ENCODE results near the gene CFAP46.

The CFAP46 gene

GRCh38 chr10:132850246-132850645, 92.1 kb downstream of the CFAP46 start:
- WGBS, result 90% methylated on average over 15 of the region's 15 CpGs
- Histone ChIP-seq H3K23ac (ENCODE audit: low read length in 2 of 2) (no peak overlapping the region), H3K9me3 (ENCODE audit: control insufficient read depth, low read length) (peaks cover 6% of the 10 kb centered on the region)

GRCh38 chr10:132849546-132850031, 92.8 kb downstream of the CFAP46 start:
- Histone ChIP-seq H3K9me3 (ENCODE audit: control insufficient read depth, low read length) (peaks cover 6% of the 10 kb centered on the region), H3K4me2 (ENCODE audit: low read length, poor library complexity, severe bottlenecking) (no peak overlapping the region), H4K91ac (ENCODE audit: low read length) (no peak overlapping the region), H3K27me3 (ENCODE audit: control insufficient read depth in 1 of 2, insufficient read depth in 1 of 2, low read length in 2 of 2) (peaks cover 0 to 31% of the 10 kb centered on the region in 2 experiments), H3K14ac (ENCODE audit: low read length in 2 of 2) (no peak overlapping the region), H2AFZ (ENCODE audit: low read depth, low read length) (no peak overlapping the region), H3K36me3 (ENCODE audit: control insufficient read depth in 1 of 2, insufficient read depth in 2 of 2, low read depth in 1 of 2, low read length in 2 of 2) (no peaks in the 10 kb centered on the region), H2BK12ac (ENCODE audit: low read length in 2 of 2) (no peak overlapping the region), H2BK120ac (ENCODE audit: low read depth, low read length) (no peak overlapping the region), H3K79me1 (replicated peaks; ENCODE audit: low read length, poor library complexity, severe bottlenecking) (no peaks in the 10 kb centered on the region), H3K4ac (ENCODE audit: low read depth in 1 of 2, low read length in 2 of 2) (no peak overlapping the region), H3K4me3 (ENCODE audit: insufficient read depth in 1 of 2, low read depth in 1 of 2, low read length in 2 of 2) (no peak overlapping the region), H2AK5ac (ENCODE audit: low read length, severe bottlenecking) (no peak overlapping the region), H2BK5ac (ENCODE audit: low read depth, low read length, poor library complexity, severe bottlenecking) (no peak overlapping the region), H4K8ac (ENCODE audit: low read length) (no peak overlapping the region), H3K27ac (ENCODE audit: low read length, poor library complexity, severe bottlenecking) (no peak overlapping the region), H3K23ac (ENCODE audit: low read length in 2 of 2) (no peak overlapping the region), H3K9ac (ENCODE audit: low read length) (no peak overlapping the region), H3K18ac (ENCODE audit: low read depth in 1 of 2, low read length in 2 of 2) (no peak overlapping the region), H3K4me1 (ENCODE audit: control insufficient read depth, insufficient read depth, low read depth, low read length) (no peaks in the 10 kb centered on the region), H2BK15ac (ENCODE audit: low read depth, poor library complexity, severe bottlenecking) (no peak overlapping the region)
- whole genome bisulfite sequencing, result 94% methylated on average over 17 of the region's 19 CpGs
- DNase-seq, result no peak

More at GRCh38 chr10:132850246-132850645, 92.1 kb downstream of the CFAP46 start:
- H2BK5ac ChIP-seq (ENCODE audit: low read depth, low read length, poor library complexity, severe bottlenecking), result no peak overlapping the region
- no peak overlapping the region for H3K18ac ChIP-seq (ENCODE audit: low read depth in 1 of 2, low read length in 2 of 2)
- no peak overlapping the region for H4K91ac ChIP-seq (ENCODE audit: low read length)
- no peaks in the 10 kb centered on the region for H3K4me1 ChIP-seq (ENCODE audit: control insufficient read depth, insufficient read depth, low read depth, low read length)
- H3K9ac ChIP-seq (ENCODE audit: low read length), result no peak overlapping the region
- H4K8ac ChIP-seq (ENCODE audit: low read length), result no peak overlapping the region
- H3K27ac ChIP-seq (ENCODE audit: low read length, poor library complexity, severe bottlenecking), result no peak overlapping the region
- H3K4me3 ChIP-seq (ENCODE audit: insufficient read depth in 1 of 2, low read depth in 1 of 2, low read length in 2 of 2), result no peak overlapping the region
- no peak overlapping the region for H3K4ac ChIP-seq (ENCODE audit: low read depth in 1 of 2, low read length in 2 of 2)
- H3K79me1 ChIP-seq (replicated peaks; ENCODE audit: low read length, poor library complexity, severe bottlenecking), result no peaks in the 10 kb centered on the region
- H2BK12ac ChIP-seq (ENCODE audit: low read length in 2 of 2), result no peak overlapping the region
- peaks cover 0 to 31% of the 10 kb centered on the region in 2 experiments for H3K27me3 ChIP-seq (ENCODE audit: control insufficient read depth in 1 of 2, insufficient read depth in 1 of 2, low read length in 2 of 2)
- no peak overlapping the region for H2BK120ac ChIP-seq (ENCODE audit: low read depth, low read length)
- no peaks in the 10 kb centered on the region for H3K36me3 ChIP-seq (ENCODE audit: control insufficient read depth in 1 of 2, insufficient read depth in 2 of 2, low read depth in 1 of 2, low read length in 2 of 2)
- H3K14ac ChIP-seq (ENCODE audit: low read length in 2 of 2), result no peak overlapping the region
- no peak overlapping the region for H3K4me2 ChIP-seq (ENCODE audit: low read length, poor library complexity, severe bottlenecking)
- DNase-seq, result no peak
- H2AK5ac ChIP-seq (ENCODE audit: low read length, severe bottlenecking), result no peak overlapping the region
- no peak overlapping the region for H2AFZ ChIP-seq (ENCODE audit: low read depth, low read length)
- no peak overlapping the region for H2BK15ac ChIP-seq (ENCODE audit: low read depth, poor library complexity, severe bottlenecking)

- H3K9me3 ChIP-seq (ENCODE audit: control insufficient read depth, low read length), result peaks cover 6% of the 10 kb centered on the region
- H3K4ac ChIP-seq (ENCODE audit: low read depth in 1 of 2, low read length in 2 of 2), result no peak overlapping the region
- H3K27ac ChIP-seq (ENCODE audit: low read length, poor library complexity, severe bottlenecking), result no peak overlapping the region
- H2BK12ac ChIP-seq (ENCODE audit: low read length in 2 of 2), result no peak overlapping the region
- H2AFZ ChIP-seq (ENCODE audit: low read depth, low read length), result no peak overlapping the region
- no peaks in the 10 kb centered on the region for H3K36me3 ChIP-seq (ENCODE audit: control insufficient read depth in 1 of 2, insufficient read depth in 2 of 2, low read depth in 1 of 2, low read length in 2 of 2)
- no peak overlapping the region for H2BK15ac ChIP-seq (ENCODE audit: low read depth, poor library complexity, severe bottlenecking)
- no peak overlapping the region for H2BK5ac ChIP-seq (ENCODE audit: low read depth, low read length, poor library complexity, severe bottlenecking)
- no peak for DNase-seq
- H3K23ac ChIP-seq (ENCODE audit: low read length in 2 of 2), result no peak overlapping the region
- H4K8ac ChIP-seq (ENCODE audit: low read length), result no peak overlapping the region
- H3K9ac ChIP-seq (ENCODE audit: low read length), result no peak overlapping the region
- no peak overlapping the region for H2BK120ac ChIP-seq (ENCODE audit: low read depth, low read length)
- H3K4me3 ChIP-seq (ENCODE audit: insufficient read depth in 1 of 2, low read depth in 1 of 2, low read length in 2 of 2), result no peak overlapping the region
- 83% methylated on average over 21 of the region's 21 CpGs for WGBS
- no peak overlapping the region for H3K4me2 ChIP-seq (ENCODE audit: low read length, poor library complexity, severe bottlenecking)
- H3K27me3 ChIP-seq (ENCODE audit: control insufficient read depth in 1 of 2, insufficient read depth in 1 of 2, low read length in 2 of 2), result peaks cover 0 to 33% of the 10 kb centered on the region in 2 experiments
- H3K4me1 ChIP-seq (ENCODE audit: control insufficient read depth, insufficient read depth, low read depth, low read length), result no peaks in the 10 kb centered on the region
- H4K91ac ChIP-seq (ENCODE audit: low read length), result no peak overlapping the region
- no peak overlapping the region for H3K14ac ChIP-seq (ENCODE audit: low read length in 2 of 2)
- H2AK5ac ChIP-seq (ENCODE audit: low read length, severe bottlenecking), result no peak overlapping the region
- H3K18ac ChIP-seq (ENCODE audit: low read depth in 1 of 2, low read length in 2 of 2), result no peak overlapping the region
- H3K79me1 ChIP-seq (replicated peaks; ENCODE audit: low read length, poor library complexity, severe bottlenecking), result no peaks in the 10 kb centered on the region
Observed at GRCh38 chr10:132848951-132849545, 93.3 kb downstream of the CFAP46 start.

GRCh38 chr10:132848291-132848701, 94.1 kb downstream of the CFAP46 start:
- 71% methylated on average over 10 of the region's 12 CpGs for WGBS
- H4K91ac ChIP-seq (ENCODE audit: low read length), result no peak overlapping the region
- no peak for DNase-seq
- peaks cover 0 to 33% of the 10 kb centered on the region in 2 experiments for H3K27me3 ChIP-seq (ENCODE audit: control insufficient read depth in 1 of 2, insufficient read depth in 1 of 2, low read length in 2 of 2)
- no peaks in the 10 kb centered on the region for H3K36me3 ChIP-seq (ENCODE audit: control insufficient read depth in 1 of 2, insufficient read depth in 2 of 2, low read depth in 1 of 2, low read length in 2 of 2)
- no peak overlapping the region for H3K18ac ChIP-seq (ENCODE audit: low read depth in 1 of 2, low read length in 2 of 2)
- H3K79me1 ChIP-seq (replicated peaks; ENCODE audit: low read length, poor library complexity, severe bottlenecking), result no peaks in the 10 kb centered on the region
- H3K4me2 ChIP-seq (ENCODE audit: low read length, poor library complexity, severe bottlenecking), result no peak overlapping the region
- no peak overlapping the region for H2BK15ac ChIP-seq (ENCODE audit: low read depth, poor library complexity, severe bottlenecking)
- no peaks in the 10 kb centered on the region for H3K4me1 ChIP-seq (ENCODE audit: control insufficient read depth, insufficient read depth, low read depth, low read length)
- no peak overlapping the region for H3K14ac ChIP-seq (ENCODE audit: low read length in 2 of 2)
- H3K27ac ChIP-seq (ENCODE audit: low read length, poor library complexity, severe bottlenecking), result no peak overlapping the region
- H3K4me3 ChIP-seq (ENCODE audit: insufficient read depth in 1 of 2, low read depth in 1 of 2, low read length in 2 of 2), result no peak overlapping the region
- H3K23ac ChIP-seq (ENCODE audit: low read length in 2 of 2), result no peak overlapping the region
- H2BK12ac ChIP-seq (ENCODE audit: low read length in 2 of 2), result no peak overlapping the region
- no peak overlapping the region for H2AK5ac ChIP-seq (ENCODE audit: low read length, severe bottlenecking)
- no peak overlapping the region for H2BK120ac ChIP-seq (ENCODE audit: low read depth, low read length)
- no peak overlapping the region for H3K4ac ChIP-seq (ENCODE audit: low read depth in 1 of 2, low read length in 2 of 2)
- no peak overlapping the region for H2BK5ac ChIP-seq (ENCODE audit: low read depth, low read length, poor library complexity, severe bottlenecking)
- H3K9me3 ChIP-seq (ENCODE audit: control insufficient read depth, low read length), result peaks cover 5% of the 10 kb centered on the region
- H4K8ac ChIP-seq (ENCODE audit: low read length), result no peak overlapping the region
- no peak overlapping the region for H2AFZ ChIP-seq (ENCODE audit: low read depth, low read length)
- H3K9ac ChIP-seq (ENCODE audit: low read length), result no peak overlapping the region

All from mesenchymal stem cell (in vitro differentiated cells and primary cell).